GM23338 (cell line): Measurements from ENCODE around the gene SRGAP3. TPM values are rescaled to one million over a fixed set of nuclear protein-coding genes. Genes with fewer than 3 reads are reported as not detected.

ENCODE experiments used
- ATAC-seq: fragments of 200-7000 bp; cut with Tn5 transposase; 3 replicates; pipeline ENCODE4 v1.9.1; 2020
- DNase-seq: peaks from one replicate; pipeline ENCODE4 v3.0.0-alpha.2; 2015; ENCODE audit warnings: low spot score
- H2AFZ ChIP-seq: fragments of 200-600 bp; sonication (generic); 2 replicates; pipeline ENCODE4 v1.8.0; 2016; ENCODE audit warnings: antibody characterized with exemption, mild to moderate bottlenecking, moderate library complexity
- H3F3A ChIP-seq: fragments of 200-600 bp; sonication (generic); replicated peaks from 2 replicates; pipeline ENCODE4 v1.8.0; 2017; ENCODE audit warnings: antibody characterized with exemption, mixed run types, low read depth
- H3K27ac ChIP-seq: fragments of 200-600 bp; sonication (generic); 2 replicates; pipeline ENCODE4 v1.6.1; 2016; ENCODE audit warnings: low read depth
- H3K27me3 ChIP-seq: fragments of 200-600 bp; sonication (generic); 2 replicates; pipeline ENCODE4 v1.8.0; 2016; ENCODE audit warnings: mild to moderate bottlenecking, mixed run types, moderate library complexity; ENCODE audit not compliant: insufficient read depth
- H3K36me3 ChIP-seq: fragments of 200-600 bp; sonication (generic); 2 replicates; pipeline ENCODE4 v1.8.0; 2016; ENCODE audit warnings: mild to moderate bottlenecking; ENCODE audit not compliant: insufficient read depth
- H3K4me1 ChIP-seq: fragments of 200-600 bp; sonication (generic); 2 replicates; pipeline ENCODE4 v1.8.0; 2016; ENCODE audit warnings: mild to moderate bottlenecking, moderate library complexity; ENCODE audit not compliant: insufficient read depth
- H3K4me2 ChIP-seq: fragments of 200-600 bp; sonication (generic); 2 replicates; pipeline ENCODE4 v1.7.1; 2017; ENCODE audit warnings: mixed run types
- H3K4me3 ChIP-seq: fragments of 200-600 bp; sonication (generic); 2 replicates; pipeline ENCODE4 v1.6.1; 2016; ENCODE audit warnings: mixed run types
- H3K79me2 ChIP-seq: fragments of 200-600 bp; sonication (generic); replicated peaks from 2 replicates; pipeline ENCODE4 v1.8.0; 2017; ENCODE audit warnings: mild to moderate bottlenecking; ENCODE audit not compliant: insufficient read depth
- H3K9me2 ChIP-seq: fragments of 200-600 bp; sonication (generic); 2 replicates; pipeline ENCODE4 v1.8.0; 2017; ENCODE audit not compliant: insufficient read depth
- H4K20me1 ChIP-seq: fragments of 200-600 bp; sonication (generic); replicated peaks from 2 replicates; pipeline ENCODE4 v1.8.0; 2017; ENCODE audit warnings: mild to moderate bottlenecking; ENCODE audit not compliant: insufficient read depth
- H3K27ac Mint-ChIP-seq: 2 replicates; pipeline ENCODE4 v1.8.0; 2020; ENCODE audit warnings: inconsistent platforms, mild to moderate bottlenecking, moderate library complexity, mixed read lengths
- H3K27me3 Mint-ChIP-seq: 3 replicates; pipeline ENCODE4 v1.8.0; 2022; ENCODE audit warnings: low read depth, mild to moderate bottlenecking, moderate library complexity, mixed read lengths, inconsistent platforms; ENCODE audit not compliant: insufficient read depth, poor library complexity
- H3K36me3 Mint-ChIP-seq: 3 replicates; pipeline ENCODE4 v1.8.0; 2021; ENCODE audit warnings: low read depth, mild to moderate bottlenecking, inconsistent platforms, moderate library complexity, mixed read lengths
- H3K4me1 Mint-ChIP-seq: 3 replicates; pipeline ENCODE4 v1.8.0; 2020; ENCODE audit warnings: mild to moderate bottlenecking, inconsistent platforms, mixed read lengths
- H3K4me3 Mint-ChIP-seq: 3 replicates; pipeline ENCODE4 v1.8.0; 2021; ENCODE audit warnings: moderate library complexity, mild to moderate bottlenecking, inconsistent platforms, mixed read lengths
- H3K9me3 Mint-ChIP-seq: 3 replicates; pipeline ENCODE4 v1.8.0; 2020; ENCODE audit warnings: moderate library complexity, mild to moderate bottlenecking, inconsistent platforms, mixed read lengths
- CREB1 ChIP-seq: fragments of 250-450 bp; sonication (Bioruptor Pico); IDR thresholded peaks from 2 replicates; pipeline ENCODE4 v1.5.0; 2020; ENCODE audit warnings: low read depth, mild to moderate bottlenecking, moderate library complexity
- ETS1 ChIP-seq: IDR thresholded peaks from 2 replicates; pipeline ENCODE4 v1.6.1; 2016; ENCODE audit warnings: antibody characterized with exemption
- EZH2 ChIP-seq: fragments of 200-600 bp; sonication (generic); IDR thresholded peaks from one replicate; pipeline ENCODE4 v1.8.0; 2017; ENCODE audit warnings: antibody characterized with exemption, mild to moderate bottlenecking, low read depth; ENCODE audit not compliant: unreplicated experiment
- JUNB ChIP-seq: IDR thresholded peaks from one replicate; pipeline ENCODE4 v1.6.1; 2016; ENCODE audit warnings: antibody characterized with exemption; ENCODE audit not compliant: unreplicated experiment
- POLR2AphosphoS5 ChIP-seq: IDR thresholded peaks from 2 replicates; pipeline ENCODE4 v1.6.1; 2016; ENCODE audit warnings: antibody characterized with exemption, low read depth
- ZNF114 ChIP-seq: fragments of 250-450 bp; sonication (Bioruptor Pico); IDR thresholded peaks from 2 replicates; pipeline ENCODE4 v1.5.0; 2020; ENCODE audit warnings: mild to moderate bottlenecking, moderate library complexity
- ZNF331 ChIP-seq: fragments of 250-450 bp; sonication (Bioruptor Pico); IDR thresholded peaks from 2 replicates; pipeline ENCODE4 v1.5.0; 2020; ENCODE audit warnings: low read depth, mild to moderate bottlenecking, moderate library complexity
- ZNF462 ChIP-seq: fragments of 250-450 bp; sonication (Bioruptor Pico); IDR thresholded peaks from 2 replicates; pipeline ENCODE4 v1.5.0; 2020; ENCODE audit warnings: mild to moderate bottlenecking, moderate library complexity
- polyA plus RNA-seq: library from polyadenylated mRNA; unstranded; fragments of >200 nt; fragmentation: Nextera tagmentation; extraction: Ambion mirVana; gene quantifications from 2 replicates; pipeline ENCODE4 v1.2.1, GENCODE V29; 2016
- total RNA-seq: library from RNA; depleted of rRNA; stranded (reverse); fragments of >200 nt; shearing (Covaris generic); gene quantifications from 2 replicates; pipeline ENCODE4 v1.2.3, GENCODE V29; 2014
- TF ChIP-seq, protein P1 (sequence below), 2 experiments: fragments of 200-600 bp in 1 of 2; sonication (generic) in 1 of 2; conservative IDR thresholded peaks; 2 replicates each; pipeline versions ENCODE4 v1.5.1 to v1.6.1; 2016 to 2017; ENCODE audit warnings: antibody characterized with exemption in 2 of 2, low read depth in 2 of 2, mild to moderate bottlenecking in 2 of 2, moderate library complexity in 1 of 2
- TF ChIP-seq, protein P2 (sequence below): IDR thresholded peaks from one replicate; pipeline ENCODE4 v1.6.1; 2018; ENCODE audit warnings: antibody characterized with exemption; ENCODE audit not compliant: unreplicated experiment

Gene SRGAP3
- total and polyA plus RNA-seq, 2 experiments from 2014 or later: 6.4 to 9.4 TPM

DNA sequence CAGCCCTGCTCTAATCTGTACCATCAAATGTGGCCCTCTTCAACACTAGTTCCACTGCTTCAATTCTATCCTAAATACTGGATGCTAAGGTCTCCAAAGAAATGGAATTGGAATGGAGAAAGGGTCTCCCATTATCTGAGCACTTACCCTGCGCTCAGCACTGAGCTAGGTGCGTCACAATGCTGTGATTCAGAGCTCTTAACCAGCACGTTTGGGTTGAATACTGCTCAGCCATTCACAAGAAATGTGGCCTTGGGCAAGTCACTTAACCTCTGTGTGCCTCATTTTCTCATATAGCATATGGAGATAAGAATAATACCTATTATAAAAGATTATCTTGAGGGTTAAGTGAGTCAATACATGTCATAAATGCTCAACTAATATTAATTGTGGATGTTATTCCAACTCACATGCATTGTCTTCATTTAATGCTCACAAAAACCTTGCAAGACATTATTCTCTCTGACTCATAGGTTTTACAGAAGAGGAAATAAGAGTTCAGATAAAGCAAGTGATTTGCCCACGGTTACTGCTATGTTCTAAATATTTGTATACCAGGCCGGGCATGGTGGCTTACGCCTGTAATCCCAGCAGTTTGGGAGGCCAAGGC, 27.4 kb upstream of the SRGAP3 start:
- no peak for DNase-seq
- peaks cover 6% of the 10 kb centered on the region for H3K36me3 Mint-ChIP-seq
- no peak for ATAC-seq
- Histone ChIP-seq H3K4me1 (peaks cover 9% of the 10 kb centered on the region; the same call in 1 of the 2 replicates), H3K27me3 (no peaks in the 10 kb centered on the region), H2AFZ (no peak overlapping the region), H3F3A (no peaks in the 10 kb centered on the region), H3K4me3 (no peak overlapping the region), H4K20me1 (no peaks in the 10 kb centered on the region), H3K36me3 (no peaks in the 10 kb centered on the region), H3K9me2 (no peaks in the 10 kb centered on the region), H3K27ac (no peak overlapping the region), H3K4me2 (no peak overlapping the region), H3K79me2 (no peaks in the 10 kb centered on the region)
- no peak overlapping the region for H3K4me3 Mint-ChIP-seq
- peaks cover 21% of the 10 kb centered on the region for H3K9me3 Mint-ChIP-seq
- peaks cover 16% of the 10 kb centered on the region; the same call in 2 of the 3 replicates for H3K4me1 Mint-ChIP-seq
- TF ChIP-seq CREB1 (CRISPR knock-in tag) (no peak), ETS1 (no peak), JUNB (no peak), ZNF462 (CRISPR knock-in tag) (no peak), ZNF114 (no peak), EZH2 (no peak), POLR2AphosphoS5 (no peak), ZNF331 (CRISPR knock-in tag) (no peak)
- TF ChIP-seq, protein P1, sequence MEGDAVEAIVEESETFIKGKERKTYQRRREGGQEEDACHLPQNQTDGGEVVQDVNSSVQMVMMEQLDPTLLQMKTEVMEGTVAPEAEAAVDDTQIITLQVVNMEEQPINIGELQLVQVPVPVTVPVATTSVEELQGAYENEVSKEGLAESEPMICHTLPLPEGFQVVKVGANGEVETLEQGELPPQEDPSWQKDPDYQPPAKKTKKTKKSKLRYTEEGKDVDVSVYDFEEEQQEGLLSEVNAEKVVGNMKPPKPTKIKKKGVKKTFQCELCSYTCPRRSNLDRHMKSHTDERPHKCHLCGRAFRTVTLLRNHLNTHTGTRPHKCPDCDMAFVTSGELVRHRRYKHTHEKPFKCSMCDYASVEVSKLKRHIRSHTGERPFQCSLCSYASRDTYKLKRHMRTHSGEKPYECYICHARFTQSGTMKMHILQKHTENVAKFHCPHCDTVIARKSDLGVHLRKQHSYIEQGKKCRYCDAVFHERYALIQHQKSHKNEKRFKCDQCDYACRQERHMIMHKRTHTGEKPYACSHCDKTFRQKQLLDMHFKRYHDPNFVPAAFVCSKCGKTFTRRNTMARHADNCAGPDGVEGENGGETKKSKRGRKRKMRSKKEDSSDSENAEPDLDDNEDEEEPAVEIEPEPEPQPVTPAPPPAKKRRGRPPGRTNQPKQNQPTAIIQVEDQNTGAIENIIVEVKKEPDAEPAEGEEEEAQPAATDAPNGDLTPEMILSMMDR (conservative IDR thresholded peaks at IDR 0.05; ENCODE audit: low read depth in 2 of 2): no peak
- TF ChIP-seq, protein P2, sequence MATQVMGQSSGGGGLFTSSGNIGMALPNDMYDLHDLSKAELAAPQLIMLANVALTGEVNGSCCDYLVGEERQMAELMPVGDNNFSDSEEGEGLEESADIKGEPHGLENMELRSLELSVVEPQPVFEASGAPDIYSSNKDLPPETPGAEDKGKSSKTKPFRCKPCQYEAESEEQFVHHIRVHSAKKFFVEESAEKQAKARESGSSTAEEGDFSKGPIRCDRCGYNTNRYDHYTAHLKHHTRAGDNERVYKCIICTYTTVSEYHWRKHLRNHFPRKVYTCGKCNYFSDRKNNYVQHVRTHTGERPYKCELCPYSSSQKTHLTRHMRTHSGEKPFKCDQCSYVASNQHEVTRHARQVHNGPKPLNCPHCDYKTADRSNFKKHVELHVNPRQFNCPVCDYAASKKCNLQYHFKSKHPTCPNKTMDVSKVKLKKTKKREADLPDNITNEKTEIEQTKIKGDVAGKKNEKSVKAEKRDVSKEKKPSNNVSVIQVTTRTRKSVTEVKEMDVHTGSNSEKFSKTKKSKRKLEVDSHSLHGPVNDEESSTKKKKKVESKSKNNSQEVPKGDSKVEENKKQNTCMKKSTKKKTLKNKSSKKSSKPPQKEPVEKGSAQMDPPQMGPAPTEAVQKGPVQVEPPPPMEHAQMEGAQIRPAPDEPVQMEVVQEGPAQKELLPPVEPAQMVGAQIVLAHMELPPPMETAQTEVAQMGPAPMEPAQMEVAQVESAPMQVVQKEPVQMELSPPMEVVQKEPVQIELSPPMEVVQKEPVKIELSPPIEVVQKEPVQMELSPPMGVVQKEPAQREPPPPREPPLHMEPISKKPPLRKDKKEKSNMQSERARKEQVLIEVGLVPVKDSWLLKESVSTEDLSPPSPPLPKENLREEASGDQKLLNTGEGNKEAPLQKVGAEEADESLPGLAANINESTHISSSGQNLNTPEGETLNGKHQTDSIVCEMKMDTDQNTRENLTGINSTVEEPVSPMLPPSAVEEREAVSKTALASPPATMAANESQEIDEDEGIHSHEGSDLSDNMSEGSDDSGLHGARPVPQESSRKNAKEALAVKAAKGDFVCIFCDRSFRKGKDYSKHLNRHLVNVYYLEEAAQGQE: no peak
- peaks cover 6% of the 10 kb centered on the region for H3K27me3 Mint-ChIP-seq
- no peak overlapping the region for H3K27ac Mint-ChIP-seq
